GM21825 (cell line): ENCODE data around the gene ERMP1.

Source experiments
- ATAC-seq: cut with Tn5 transposase; IDR thresholded peaks from one replicate; pipeline ENCODE4 v1.9.1; 2021; ENCODE audit warnings: mild to moderate bottlenecking, moderate library complexity; ENCODE audit not compliant: unreplicated experiment

ERMP1 gene

GRCh38 chr9:5854063-5854790, 21.3 kb upstream of the ERMP1 start:
- no peak for ATAC-seq

GRCh38 chr9:5853617-5854016, 20.7 kb upstream of the ERMP1 start:
- ATAC-seq, result no peak

GRCh38 chr9:5852987-5853386, 20.1 kb upstream of the ERMP1 start:
- ATAC-seq, result no peak

- ATAC-seq, result peak; percentile 87
Measured at GRCh38 chr9:5851445-5851844, 18.5 kb upstream of the ERMP1 start.

- ATAC-seq, result no peak
Measured at GRCh38 chr9:5850724-5851122, 17.8 kb upstream of the ERMP1 start.

- no peak for ATAC-seq
Measured at GRCh38 chr9:5848372-5848882, 15.5 kb upstream of the ERMP1 start.

- ATAC-seq, result no peak
Measured at GRCh38 chr9:5846501-5846921, 13.6 kb upstream of the ERMP1 start.

- no peak for ATAC-seq
Measured at GRCh38 chr9:5846096-5846495, 13.2 kb upstream of the ERMP1 start.

- ATAC-seq, result no peak
Measured at GRCh38 chr9:5845157-5845531, 12.2 kb upstream of the ERMP1 start.

- ATAC-seq, result no peak
Measured at GRCh38 chr9:5843794-5844471, 11.0 kb upstream of the ERMP1 start.

- ATAC-seq, result no peak
Measured at GRCh38 chr9:5842929-5843793, 10.2 kb upstream of the ERMP1 start.

- no peak for ATAC-seq
Measured at GRCh38 chr9:5841771-5842573, 9.1 kb upstream of the ERMP1 start.

- ATAC-seq, result no peak
Measured at GRCh38 chr9:5840788-5841187, 7.9 kb upstream of the ERMP1 start.

GRCh38 chr9:5839572-5839902, 6.6 kb upstream of the ERMP1 start:
- no peak for ATAC-seq

- no peak for ATAC-seq
Measured at GRCh38 chr9:5838884-5839571, 6.1 kb upstream of the ERMP1 start.

- no peak for ATAC-seq
Measured at GRCh38 chr9:5835808-5836207, 2.9 kb upstream of the ERMP1 start.

- ATAC-seq, result no peak
Measured at GRCh38 chr9:5834214-5834613, 1.3 kb upstream of the ERMP1 start.

GRCh38 chr9:5832071-5832537, 813 bp downstream of the ERMP1 start:
- ATAC-seq, result peak; percentile 5

GRCh38 chr9:5825895-5826622, 6.9 kb downstream of the ERMP1 start:
- no peak for ATAC-seq
